ENCODE results near the gene SOHLH2. TPM values are rescaled to one million over a fixed set of nuclear protein-coding genes. Genes with fewer than 3 reads are reported as not detected.

SOHLH2 gene
- polyA plus RNA-seq, 1 donor from 2014 or later = 4.5 TPM

DNA sequence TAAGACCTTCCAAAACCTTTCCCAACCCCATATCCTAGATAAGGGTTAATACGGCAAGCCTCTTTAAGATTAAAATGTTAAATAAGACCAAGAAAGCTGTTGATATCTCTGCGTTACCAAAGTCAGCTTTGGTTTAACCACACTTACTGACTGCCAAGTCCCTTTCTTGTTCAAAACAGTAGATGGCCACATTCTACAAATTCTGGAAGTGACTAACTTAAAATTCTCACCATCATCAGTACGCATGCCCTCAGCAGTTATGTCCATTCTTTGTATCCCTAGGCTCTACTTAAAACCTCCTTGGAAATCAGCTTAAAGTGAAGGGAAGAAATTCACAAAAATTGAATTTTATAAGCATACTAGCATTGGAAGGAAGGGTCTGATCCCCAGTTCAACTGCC lies 23.6 kb downstream of the SOHLH2 start:
- Histone ChIP-seq H3K9me2 (ENCODE audit: insufficient read depth, low read length) (no peaks in the 10 kb centered on the region), H3K27ac (ENCODE audit: low read length) (no peak overlapping the region), H3K79me2 (replicated peaks; ENCODE audit: insufficient read depth, low read length) (no peaks in the 10 kb centered on the region), H3K9ac (ENCODE audit: low read length) (no peak overlapping the region), H4K20me1 (ENCODE audit: insufficient read depth) (no peaks in the 10 kb centered on the region), H3K27me3 (ENCODE audit: insufficient read depth, low read depth, low read length) (no peaks in the 10 kb centered on the region), H3K4me2 (ENCODE audit: low read length) (no peak overlapping the region), H3K9me3 (ENCODE audit: low read length) (no peaks in the 10 kb centered on the region), H3K36me3 (ENCODE audit: insufficient read depth, low read length) (no peaks in the 10 kb centered on the region), H3F3A (ENCODE audit: insufficient read depth, low read length, poor library complexity, severe bottlenecking) (no peaks in the 10 kb centered on the region), H3K4me3 (ENCODE audit: low read length) (no peak overlapping the region), H2AFZ (ENCODE audit: low read depth, low read length) (no peak overlapping the region)
- TF ChIP-seq, protein P1, sequence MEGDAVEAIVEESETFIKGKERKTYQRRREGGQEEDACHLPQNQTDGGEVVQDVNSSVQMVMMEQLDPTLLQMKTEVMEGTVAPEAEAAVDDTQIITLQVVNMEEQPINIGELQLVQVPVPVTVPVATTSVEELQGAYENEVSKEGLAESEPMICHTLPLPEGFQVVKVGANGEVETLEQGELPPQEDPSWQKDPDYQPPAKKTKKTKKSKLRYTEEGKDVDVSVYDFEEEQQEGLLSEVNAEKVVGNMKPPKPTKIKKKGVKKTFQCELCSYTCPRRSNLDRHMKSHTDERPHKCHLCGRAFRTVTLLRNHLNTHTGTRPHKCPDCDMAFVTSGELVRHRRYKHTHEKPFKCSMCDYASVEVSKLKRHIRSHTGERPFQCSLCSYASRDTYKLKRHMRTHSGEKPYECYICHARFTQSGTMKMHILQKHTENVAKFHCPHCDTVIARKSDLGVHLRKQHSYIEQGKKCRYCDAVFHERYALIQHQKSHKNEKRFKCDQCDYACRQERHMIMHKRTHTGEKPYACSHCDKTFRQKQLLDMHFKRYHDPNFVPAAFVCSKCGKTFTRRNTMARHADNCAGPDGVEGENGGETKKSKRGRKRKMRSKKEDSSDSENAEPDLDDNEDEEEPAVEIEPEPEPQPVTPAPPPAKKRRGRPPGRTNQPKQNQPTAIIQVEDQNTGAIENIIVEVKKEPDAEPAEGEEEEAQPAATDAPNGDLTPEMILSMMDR (IDR thresholded peaks at IDR 0.05; ENCODE audit: poor library complexity, severe bottlenecking) = no peak
- TF ChIP-seq RAD21 (conservative IDR thresholded peaks at IDR 0.05) (no peak), EP300 (conservative IDR thresholded peaks at IDR 0.05; ENCODE audit: poor library complexity, severe bottlenecking) (no peak), TAF1 (IDR thresholded peaks at IDR 0.05; ENCODE audit: low read depth) (no peak), MXI1 (conservative IDR thresholded peaks at IDR 0.05; ENCODE audit: poor library complexity, severe bottlenecking) (no peak), SMC3 (conservative IDR thresholded peaks at IDR 0.05; ENCODE audit: poor library complexity) (no peak), EZH2 (IDR thresholded peaks at IDR 0.05; ENCODE audit: borderline replicate concordance, insufficient read depth, low read length, poor library complexity, severe bottlenecking) (no peak), POLR2AphosphoS5 (IDR thresholded peaks at IDR 0.05) (no peak)
- TF ChIP-seq, protein P2, sequence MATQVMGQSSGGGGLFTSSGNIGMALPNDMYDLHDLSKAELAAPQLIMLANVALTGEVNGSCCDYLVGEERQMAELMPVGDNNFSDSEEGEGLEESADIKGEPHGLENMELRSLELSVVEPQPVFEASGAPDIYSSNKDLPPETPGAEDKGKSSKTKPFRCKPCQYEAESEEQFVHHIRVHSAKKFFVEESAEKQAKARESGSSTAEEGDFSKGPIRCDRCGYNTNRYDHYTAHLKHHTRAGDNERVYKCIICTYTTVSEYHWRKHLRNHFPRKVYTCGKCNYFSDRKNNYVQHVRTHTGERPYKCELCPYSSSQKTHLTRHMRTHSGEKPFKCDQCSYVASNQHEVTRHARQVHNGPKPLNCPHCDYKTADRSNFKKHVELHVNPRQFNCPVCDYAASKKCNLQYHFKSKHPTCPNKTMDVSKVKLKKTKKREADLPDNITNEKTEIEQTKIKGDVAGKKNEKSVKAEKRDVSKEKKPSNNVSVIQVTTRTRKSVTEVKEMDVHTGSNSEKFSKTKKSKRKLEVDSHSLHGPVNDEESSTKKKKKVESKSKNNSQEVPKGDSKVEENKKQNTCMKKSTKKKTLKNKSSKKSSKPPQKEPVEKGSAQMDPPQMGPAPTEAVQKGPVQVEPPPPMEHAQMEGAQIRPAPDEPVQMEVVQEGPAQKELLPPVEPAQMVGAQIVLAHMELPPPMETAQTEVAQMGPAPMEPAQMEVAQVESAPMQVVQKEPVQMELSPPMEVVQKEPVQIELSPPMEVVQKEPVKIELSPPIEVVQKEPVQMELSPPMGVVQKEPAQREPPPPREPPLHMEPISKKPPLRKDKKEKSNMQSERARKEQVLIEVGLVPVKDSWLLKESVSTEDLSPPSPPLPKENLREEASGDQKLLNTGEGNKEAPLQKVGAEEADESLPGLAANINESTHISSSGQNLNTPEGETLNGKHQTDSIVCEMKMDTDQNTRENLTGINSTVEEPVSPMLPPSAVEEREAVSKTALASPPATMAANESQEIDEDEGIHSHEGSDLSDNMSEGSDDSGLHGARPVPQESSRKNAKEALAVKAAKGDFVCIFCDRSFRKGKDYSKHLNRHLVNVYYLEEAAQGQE (IDR thresholded peaks at IDR 0.05; ENCODE audit: borderline replicate concordance) = no peak

DNA sequence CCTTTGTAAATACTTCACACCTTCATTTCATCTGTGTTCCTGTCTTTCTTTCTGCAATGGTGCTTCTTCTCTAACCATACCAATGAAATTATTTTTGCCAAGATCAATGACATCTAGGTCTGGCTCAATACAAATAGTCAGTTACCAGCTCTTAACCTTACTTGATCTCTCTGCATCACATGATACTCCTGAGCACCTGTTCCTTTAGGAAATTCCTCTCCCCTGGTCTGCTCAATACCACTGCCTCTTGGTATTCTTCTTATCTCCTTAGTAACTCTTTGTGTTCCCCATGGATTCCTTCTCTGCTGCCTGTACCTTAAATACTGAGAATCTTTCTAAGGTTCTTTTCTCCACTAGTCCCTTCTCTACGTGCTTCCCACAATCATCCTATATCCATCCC lies 25.9 kb downstream of the SOHLH2 start:
- Histone ChIP-seq H3K9ac (ENCODE audit: low read length) (no peak overlapping the region), H3K9me2 (ENCODE audit: insufficient read depth, low read length) (no peaks in the 10 kb centered on the region), H2AFZ (ENCODE audit: low read depth, low read length) (no peak overlapping the region), H3K4me2 (ENCODE audit: low read length) (no peak overlapping the region), H4K20me1 (ENCODE audit: insufficient read depth) (no peaks in the 10 kb centered on the region), H3F3A (ENCODE audit: insufficient read depth, low read length, poor library complexity, severe bottlenecking) (no peaks in the 10 kb centered on the region), H3K4me3 (ENCODE audit: low read length) (no peak overlapping the region), H3K9me3 (ENCODE audit: low read length) (no peaks in the 10 kb centered on the region), H3K36me3 (ENCODE audit: insufficient read depth, low read length) (no peaks in the 10 kb centered on the region), H3K27ac (ENCODE audit: low read length) (no peak overlapping the region), H3K79me2 (replicated peaks; ENCODE audit: insufficient read depth, low read length) (no peaks in the 10 kb centered on the region), H3K27me3 (ENCODE audit: insufficient read depth, low read depth, low read length) (no peaks in the 10 kb centered on the region)
- TF ChIP-seq, protein P2 (IDR thresholded peaks at IDR 0.05; ENCODE audit: borderline replicate concordance) = no peak
- TF ChIP-seq, protein P1 (IDR thresholded peaks at IDR 0.05; ENCODE audit: poor library complexity, severe bottlenecking) = no peak
- TF ChIP-seq POLR2AphosphoS5 (IDR thresholded peaks at IDR 0.05) = no peak
- no peak for TF ChIP-seq TAF1 (IDR thresholded peaks at IDR 0.05; ENCODE audit: low read depth)
- TF ChIP-seq SMC3 (conservative IDR thresholded peaks at IDR 0.05; ENCODE audit: poor library complexity) = no peak
- no peak for TF ChIP-seq MXI1 (conservative IDR thresholded peaks at IDR 0.05; ENCODE audit: poor library complexity, severe bottlenecking)
- no peak for TF ChIP-seq RAD21 (conservative IDR thresholded peaks at IDR 0.05)
